Measurements from ENCODE around the gene JSRP1.
"Not testable (repeated sequence)": the region's sequence is repeated elsewhere in the genome, so short reads cannot be mapped to it uniquely, and the experiment has no call there.

JSRP1 gene

GRCh38 chr19:2282062-2282861 is 26.0 kb upstream of the JSRP1 start, which contains the start of gene PEAK3:
TSS of gene PEAK3 (minus strand) at chr19:2282175. CDS start at chr19:2280931, 1,244 bp downstream.
- DNase-seq (ENCODE audit: low spot score): peak; percentile 74

- DNase-seq (ENCODE audit: low spot score): not testable (repeated sequence)
Measured at GRCh38 chr19:2281265-2282061, 25.2 kb upstream of the JSRP1 start.

- DNase-seq (ENCODE audit: low spot score): no peak
Measured at GRCh38 chr19:2280633-2281264, 24.5 kb upstream of the JSRP1 start.

GRCh38 chr19:2278459-2279158 is 22.4 kb upstream of the JSRP1 start:
- no peak for DNase-seq (ENCODE audit: low spot score)

- no peak for DNase-seq (ENCODE audit: low spot score)
Measured at GRCh38 chr19:2277138-2277537, 20.9 kb upstream of the JSRP1 start.

GRCh38 chr19:2276429-2276986 is 20.3 kb upstream of the JSRP1 start:
- DNase-seq (ENCODE audit: low spot score): no peak

- no peak for DNase-seq (ENCODE audit: low spot score)
Measured at GRCh38 chr19:2275588-2276428, 19.6 kb upstream of the JSRP1 start.

- peak; percentile 86 for DNase-seq (ENCODE audit: low spot score)
Measured at GRCh38 chr19:2274931-2275535, 18.8 kb upstream of the JSRP1 start.

- DNase-seq (ENCODE audit: low spot score): no peak
Measured at GRCh38 chr19:2274185-2274711, 18.0 kb upstream of the JSRP1 start.

GRCh38 chr19:2273356-2274184 is 17.4 kb upstream of the JSRP1 start:
- DNase-seq (ENCODE audit: low spot score): peak; percentile 89

- peak; percentile 91 for DNase-seq (ENCODE audit: low spot score)
Measured at GRCh38 chr19:2271234-2272103, 15.3 kb upstream of the JSRP1 start.

GRCh38 chr19:2270423-2271233 is 14.4 kb upstream of the JSRP1 start:
- peak; percentile 96 for DNase-seq (ENCODE audit: low spot score)

GRCh38 chr19:2270157-2270422 is 13.9 kb upstream of the JSRP1 start:
- peak; percentile 43 for DNase-seq (ENCODE audit: low spot score)

- peak; percentile 100 for DNase-seq (ENCODE audit: low spot score)
Measured at GRCh38 chr19:2269244-2270156, 13.3 kb upstream of the JSRP1 start.

- DNase-seq (ENCODE audit: low spot score): no peak
Measured at GRCh38 chr19:2268861-2269243, 12.6 kb upstream of the JSRP1 start.

- no peak for DNase-seq (ENCODE audit: low spot score)
Measured at GRCh38 chr19:2268480-2268830, 12.2 kb upstream of the JSRP1 start.
